HG02610 (cell line): ENCODE data around the gene WFDC12.

Source experiments
- ATAC-seq: cut with Tn5 transposase; IDR thresholded peaks from one replicate; pipeline ENCODE4 v1.9.1; 2021; ENCODE audit warnings: mild to moderate bottlenecking, moderate library complexity; ENCODE audit not compliant: unreplicated experiment

Gene WFDC12

GRCh38 chr20:45092898-45093297, 31.4 kb downstream of the WFDC12 start:
- no peak for ATAC-seq

- no peak for ATAC-seq
These were observed 32.9 kb downstream of the WFDC12 start for GRCh38 chr20:45091366-45091765.

- ATAC-seq: no peak
These were observed 33.8 kb downstream of the WFDC12 start for GRCh38 chr20:45090481-45090880.

- no peak for ATAC-seq
These were observed 36.0 kb downstream of the WFDC12 start for GRCh38 chr20:45088247-45088646.

GRCh38 chr20:45087814-45088213, 36.5 kb downstream of the WFDC12 start:
- ATAC-seq: no peak

GRCh38 chr20:45087097-45087790, 37.0 kb downstream of the WFDC12 start:
- ATAC-seq: no peak

GRCh38 chr20:45085867-45086266, 38.4 kb downstream of the WFDC12 start:
- no peak for ATAC-seq

GRCh38 chr20:45085289-45085688, 39.0 kb downstream of the WFDC12 start:
- no peak for ATAC-seq

GRCh38 chr20:45083127-45083526, 41.1 kb downstream of the WFDC12 start:
- no peak for ATAC-seq

GRCh38 chr20:45082468-45082867, 41.8 kb downstream of the WFDC12 start:
- no peak for ATAC-seq

GRCh38 chr20:45080867-45081624, 43.2 kb downstream of the WFDC12 start:
- ATAC-seq: no peak

- no peak for ATAC-seq
These were observed 46.7 kb downstream of the WFDC12 start for GRCh38 chr20:45077559-45077958.
